Measurements from ENCODE around the gene GPR158.

- TF ChIP-seq CTCF (IDR thresholded peaks at IDR 0.05 in 2 of 3, conservative IDR thresholded peaks at IDR 0.05 in 1 of 3; ENCODE audit: borderline replicate concordance in 1 of 3, insufficient read depth in 1 of 3, low read depth in 2 of 3, low read length in 2 of 3) (no peak), JUND (IDR thresholded peaks at IDR 0.05) (no peak), SRF (IDR thresholded peaks at IDR 0.05; ENCODE audit: low read depth) (no peak), CEBPB (IDR thresholded peaks at IDR 0.05; ENCODE audit: low read depth) (no peak), TCF7L2 (IDR thresholded peaks at IDR 0.05; ENCODE audit: borderline replicate concordance, extremely low read depth, insufficient read depth, insufficient read length) (no peak), ZBTB33 (IDR thresholded peaks at IDR 0.05; ENCODE audit: extremely low read depth, insufficient replicate concordance, low read length) (no peak), EZH2 (IDR thresholded peaks at IDR 0.05) (no peak), RAD21 (IDR thresholded peaks at IDR 0.05; ENCODE audit: low read depth) (no peak), ZNF274 (IDR thresholded peaks at IDR 0.05; ENCODE audit: low read depth, low read length) (no peak), REST (IDR thresholded peaks at IDR 0.05; ENCODE audit: low read depth) (no peak), POLR2A (IDR thresholded peaks at IDR 0.05; ENCODE audit: borderline replicate concordance, extremely low read depth, insufficient read depth, insufficient read length) (no peak)
Observed at GRCh38 chr10:25357269-25357668, 182.5 kb downstream of the GPR158 start.
